Lower lobe of right lung (tissue), 2 donors: ENCODE results near the gene PXMP4. TPM values are rescaled to one million over a fixed set of nuclear protein-coding genes. Genes with fewer than 3 reads are reported as not detected.

ENCODE experiments used
- ATAC-seq, 2 donors: fragments of 200-7000 bp; cut with Tn5 transposase; one replicate each; pipeline ENCODE4 v1.9.1; 2020 to 2022; ENCODE audit warnings: mild to moderate bottlenecking in 2 of 2, moderate library complexity in 2 of 2
- DNase-seq: peaks from one replicate; pipeline ENCODE4 v3.0.0-alpha.2; 2020
- H3K27ac ChIP-seq: fragments of 200-600 bp; one replicate; pipeline ENCODE4 v1.8.0; 2022
- H3K27me3 ChIP-seq: fragments of 200-600 bp; one replicate; pipeline ENCODE4 v1.8.0; 2022; ENCODE audit warnings: low read depth
- H3K36me3 ChIP-seq: fragments of 200-600 bp; one replicate; pipeline ENCODE4 v1.8.0; 2022; ENCODE audit warnings: mild to moderate bottlenecking
- H3K4me1 ChIP-seq: fragments of 200-600 bp; one replicate; pipeline ENCODE4 v1.8.0; 2022
- H3K4me3 ChIP-seq: fragments of 200-600 bp; one replicate; pipeline ENCODE4 v1.8.0; 2022; ENCODE audit warnings: mild to moderate bottlenecking
- H3K9me3 ChIP-seq: fragments of 200-600 bp; one replicate; pipeline ENCODE4 v1.8.0; 2022
- intact Hi-C: fragments of 100-400 bp; cut with DNase I; formaldehyde crosslinking; loops from one replicate; pipeline ENCODE4 v1.11.0; 2022
- total RNA-seq: library from RNA; stranded (reverse); fragmentation: NEBNext Ultra II Directional; extraction: Animal tissue kit (Norgen Biotek cat#: 25700); gene quantifications from one replicate; pipeline ENCODE4 v1.2.1, GENCODE V29; 2021
- TF ChIP-seq, protein P1 (sequence below): fragments of 200-600 bp; IDR thresholded peaks from one replicate; pipeline ENCODE4 v1.8.0; 2022; ENCODE audit warnings: antibody characterized with exemption, mild to moderate bottlenecking
- donor health status: DM: no; HTN: yes; CAD: no; lungs with severe emphysema.

PXMP4 gene
- total RNA-seq, 1 donor from 2014 or later = 60.5 TPM

- H3K4me3 ChIP-seq = peak overlapping the region; percentile 67
- H3K36me3 ChIP-seq = peaks cover 6% of the 10 kb centered on the region
- intact Hi-C loops = no loop called here
- peak overlapping the region; percentile 83 for H3K27ac ChIP-seq
- H3K9me3 ChIP-seq = no peaks in the 10 kb centered on the region
- no peaks in the 10 kb centered on the region for H3K27me3 ChIP-seq
- DNase-seq = no peak
- peak; percentile 1 to 15 for ATAC-seq
- H3K4me1 ChIP-seq = peaks cover 36% of the 10 kb centered on the region
- TF ChIP-seq, protein P1, sequence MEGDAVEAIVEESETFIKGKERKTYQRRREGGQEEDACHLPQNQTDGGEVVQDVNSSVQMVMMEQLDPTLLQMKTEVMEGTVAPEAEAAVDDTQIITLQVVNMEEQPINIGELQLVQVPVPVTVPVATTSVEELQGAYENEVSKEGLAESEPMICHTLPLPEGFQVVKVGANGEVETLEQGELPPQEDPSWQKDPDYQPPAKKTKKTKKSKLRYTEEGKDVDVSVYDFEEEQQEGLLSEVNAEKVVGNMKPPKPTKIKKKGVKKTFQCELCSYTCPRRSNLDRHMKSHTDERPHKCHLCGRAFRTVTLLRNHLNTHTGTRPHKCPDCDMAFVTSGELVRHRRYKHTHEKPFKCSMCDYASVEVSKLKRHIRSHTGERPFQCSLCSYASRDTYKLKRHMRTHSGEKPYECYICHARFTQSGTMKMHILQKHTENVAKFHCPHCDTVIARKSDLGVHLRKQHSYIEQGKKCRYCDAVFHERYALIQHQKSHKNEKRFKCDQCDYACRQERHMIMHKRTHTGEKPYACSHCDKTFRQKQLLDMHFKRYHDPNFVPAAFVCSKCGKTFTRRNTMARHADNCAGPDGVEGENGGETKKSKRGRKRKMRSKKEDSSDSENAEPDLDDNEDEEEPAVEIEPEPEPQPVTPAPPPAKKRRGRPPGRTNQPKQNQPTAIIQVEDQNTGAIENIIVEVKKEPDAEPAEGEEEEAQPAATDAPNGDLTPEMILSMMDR = no peak
Measured at GRCh38 chr20:33675136-33675959, 44.8 kb downstream of the PXMP4 start.

DNA sequence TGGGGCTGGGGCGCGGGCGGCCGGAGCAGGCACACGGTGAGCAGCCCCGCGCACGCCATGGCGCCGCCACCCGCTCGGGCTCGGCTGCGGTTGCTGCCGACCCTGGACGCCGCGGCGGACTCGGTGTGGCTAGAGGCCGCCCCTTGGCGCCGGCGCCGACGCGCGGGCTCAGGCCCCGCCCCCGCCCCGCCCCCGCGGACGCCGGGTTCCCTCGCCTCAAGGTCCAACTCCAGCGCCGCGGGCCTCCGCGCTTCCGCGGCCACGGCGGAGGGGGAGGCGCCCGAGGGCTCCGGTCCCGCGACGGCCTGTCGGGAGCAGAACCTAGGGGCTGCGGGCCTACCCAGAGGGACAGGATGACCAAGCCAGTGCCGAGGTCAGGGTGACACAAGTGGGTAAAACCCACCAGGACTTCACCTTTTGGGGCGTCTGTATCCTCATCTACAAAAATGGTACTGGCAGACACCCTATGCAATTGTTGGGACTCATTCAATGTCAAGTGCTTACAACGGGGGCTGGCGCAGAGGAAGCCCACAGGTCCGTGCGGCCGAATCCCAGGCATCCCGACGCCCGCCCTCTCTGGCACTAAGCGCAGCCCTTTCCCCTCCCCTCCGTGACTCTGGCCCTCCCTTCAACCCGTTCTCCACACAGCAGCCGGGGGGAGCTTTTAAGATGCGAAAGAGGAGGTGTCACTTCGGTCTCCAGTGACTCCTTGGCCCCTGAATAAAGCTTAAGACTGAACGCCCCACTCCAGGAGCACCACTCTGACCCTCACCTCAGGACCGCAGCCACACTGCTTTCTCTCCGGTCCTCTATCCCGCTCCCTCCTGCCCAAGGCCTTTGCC lies 45.6 kb downstream of the PXMP4 start, which contains the start of gene NECAB3:
Gene NECAB3 (minus strand): TSS at position 135 of the 842 bp plus-strand sequence. CDS start 76 bp downstream, at position 59.
- Histone ChIP-seq H3K36me3 (peaks cover 6% of the 10 kb centered on the region), H3K27ac (peak within 1 kb of the TSS; percentile 83), H3K27me3 (no peaks in the 10 kb centered on the region), H3K4me3 (peak within 1 kb of the TSS; percentile 67), H3K9me3 (no peaks in the 10 kb centered on the region), H3K4me1 (peaks cover 36% of the 10 kb centered on the region)
- TF ChIP-seq, protein P1 = no peak
- DNase-seq (peak; percentile 87), ATAC-seq (peak; percentile 92 to 94)
- intact Hi-C loops = no loop called here

GRCh38 chr20:33673410-33674293 lies 46.5 kb downstream of the PXMP4 start:
- peaks cover 36% of the 10 kb centered on the region for H3K4me1 ChIP-seq
- TF ChIP-seq, protein P1 = no peak
- no peaks in the 10 kb centered on the region for H3K9me3 ChIP-seq
- H3K27ac ChIP-seq = peak overlapping the region; percentile 83
- no peaks in the 10 kb centered on the region for H3K27me3 ChIP-seq
- peaks cover 13% of the 10 kb centered on the region for H3K36me3 ChIP-seq
- intact Hi-C loops = no loop called here
- DNase-seq = peak; percentile 70
- peak overlapping the region; percentile 67 for H3K4me3 ChIP-seq
- peak; percentile 4 to 20 for ATAC-seq

DNA sequence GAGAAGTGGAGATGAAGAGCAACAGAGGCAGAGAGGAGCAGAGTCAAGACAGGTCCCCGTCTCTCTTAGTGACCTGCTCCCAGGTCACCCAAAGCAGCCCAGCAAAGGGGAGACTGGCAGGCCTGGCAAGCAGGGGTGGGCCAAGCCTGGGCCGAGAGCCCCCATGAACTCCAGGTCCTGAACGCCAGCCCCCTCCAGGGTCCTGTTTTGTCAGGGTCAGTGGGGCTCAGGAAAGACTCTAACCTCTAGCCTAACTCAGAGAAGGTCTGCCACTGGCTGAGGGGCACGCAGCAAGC lies 47.0 kb downstream of the PXMP4 start:
- DNase-seq = no peak
- H3K9me3 ChIP-seq = no peaks in the 10 kb centered on the region
- peak overlapping the region; percentile 67 for H3K4me3 ChIP-seq
- intact Hi-C loops = no loop called here
- no peaks in the 10 kb centered on the region for H3K27me3 ChIP-seq
- peak overlapping the region; percentile 83 for H3K27ac ChIP-seq
- H3K4me1 ChIP-seq = peaks cover 42% of the 10 kb centered on the region
- ATAC-seq = no peak
- TF ChIP-seq, protein P1 = no peak
- H3K36me3 ChIP-seq = peaks cover 15% of the 10 kb centered on the region
